ENCODE data around the gene PCDHGA1.

GRCh38 chr5:141328231-141328630, 2.1 kb upstream of the PCDHGA1 start:
- TF ChIP-seq CTCF (IDR thresholded peaks at IDR 0.05) (no peak), EZH2 (IDR thresholded peaks at IDR 0.05; ENCODE audit: borderline replicate concordance, insufficient read depth, low read depth, low read length, poor library complexity, severe bottlenecking) (no peak)
